Skeletal muscle satellite cell (primary cell): ENCODE data around the gene CLSTN1.

Experiments
- H3K27me3 ChIP-seq: 2 replicates; pipeline ENCODE4 v1.7.0; 2013; ENCODE audit warnings: low read length; ENCODE audit not compliant: control insufficient read depth, insufficient read depth
- H3K36me3 ChIP-seq: 2 replicates; pipeline ENCODE4 v1.7.0; 2013; ENCODE audit warnings: mild to moderate bottlenecking, control low read depth, low read length; ENCODE audit not compliant: insufficient read depth
- H3K4me1 ChIP-seq: 2 replicates; pipeline ENCODE4 v1.7.0; 2013; ENCODE audit warnings: low read length; ENCODE audit not compliant: control insufficient read depth, insufficient read depth
- H3K4me2 ChIP-seq: 2 replicates; pipeline ENCODE4 v1.7.0; 2013; ENCODE audit warnings: mild to moderate bottlenecking, low read length
- H3K4me3 ChIP-seq: 2 replicates; pipeline ENCODE4 v1.7.0; 2013; ENCODE audit warnings: low read length
- H3K9ac ChIP-seq: 2 replicates; pipeline ENCODE4 v1.7.0; 2013; ENCODE audit warnings: mild to moderate bottlenecking, low read depth, low read length, moderate library complexity
- H3K9me3 ChIP-seq: replicated peaks from 2 replicates; pipeline ENCODE4 v1.7.0; 2013; ENCODE audit warnings: mild to moderate bottlenecking, control low read depth, low read length

Gene CLSTN1

GRCh38 chr1:9723068-9723805 is 100.5 kb downstream of the CLSTN1 start:
- H3K4me2 ChIP-seq = no peak overlapping the region
- peaks cover 13% of the 10 kb centered on the region for H3K4me1 ChIP-seq
- no peak overlapping the region for H3K4me3 ChIP-seq
- H3K9me3 ChIP-seq = peaks cover 8% of the 10 kb centered on the region
- H3K9ac ChIP-seq = no peak overlapping the region
- no peaks in the 10 kb centered on the region for H3K27me3 ChIP-seq
- H3K36me3 ChIP-seq = peaks cover 23% of the 10 kb centered on the region

GRCh38 chr1:9722378-9722749 is 101.4 kb downstream of the CLSTN1 start:
- Histone ChIP-seq H3K4me2 (no peak overlapping the region), H3K9ac (no peak overlapping the region), H3K4me1 (peaks cover 13% of the 10 kb centered on the region), H3K27me3 (no peaks in the 10 kb centered on the region), H3K4me3 (no peak overlapping the region), H3K9me3 (peaks cover 8% of the 10 kb centered on the region), H3K36me3 (peaks cover 22% of the 10 kb centered on the region)

- no peaks in the 10 kb centered on the region for H3K27me3 ChIP-seq
- H3K4me1 ChIP-seq = peaks cover 13% of the 10 kb centered on the region
- H3K9ac ChIP-seq = no peak overlapping the region
- peaks cover 8% of the 10 kb centered on the region for H3K9me3 ChIP-seq
- peaks cover 22% of the 10 kb centered on the region for H3K36me3 ChIP-seq
- H3K4me2 ChIP-seq = no peak overlapping the region
- H3K4me3 ChIP-seq = no peak overlapping the region
Observed at GRCh38 chr1:9721606-9722377, 102.0 kb downstream of the CLSTN1 start.

GRCh38 chr1:9720785-9721605 is 102.8 kb downstream of the CLSTN1 start:
- Histone ChIP-seq H3K27me3 (no peaks in the 10 kb centered on the region), H3K9me3 (peaks cover 8% of the 10 kb centered on the region), H3K4me3 (no peak overlapping the region), H3K9ac (no peak overlapping the region), H3K4me2 (no peak overlapping the region), H3K4me1 (peaks cover 13% of the 10 kb centered on the region), H3K36me3 (peaks cover 22% of the 10 kb centered on the region)

GRCh38 chr1:9719978-9720722 is 103.6 kb downstream of the CLSTN1 start:
- Histone ChIP-seq H3K9ac (no peak overlapping the region), H3K27me3 (no peaks in the 10 kb centered on the region), H3K4me3 (no peak overlapping the region), H3K9me3 (peaks cover 8% of the 10 kb centered on the region), H3K36me3 (peaks cover 22% of the 10 kb centered on the region), H3K4me2 (no peak overlapping the region), H3K4me1 (peaks cover 13% of the 10 kb centered on the region)

GRCh38 chr1:9718006-9718680 is 105.6 kb downstream of the CLSTN1 start:
- no peak overlapping the region for H3K9ac ChIP-seq
- no peak overlapping the region for H3K4me2 ChIP-seq
- H3K9me3 ChIP-seq = peaks cover 5% of the 10 kb centered on the region
- peaks cover 13% of the 10 kb centered on the region for H3K4me1 ChIP-seq
- H3K4me3 ChIP-seq = no peak overlapping the region
- peaks cover 14% of the 10 kb centered on the region for H3K36me3 ChIP-seq
- H3K27me3 ChIP-seq = no peaks in the 10 kb centered on the region

GRCh38 chr1:9717193-9718005 is 106.4 kb downstream of the CLSTN1 start:
- Histone ChIP-seq H3K36me3 (peaks cover 7% of the 10 kb centered on the region), H3K27me3 (no peaks in the 10 kb centered on the region), H3K9me3 (no peaks in the 10 kb centered on the region), H3K9ac (no peak overlapping the region), H3K4me2 (no peak overlapping the region), H3K4me1 (peaks cover 13% of the 10 kb centered on the region), H3K4me3 (no peak overlapping the region)

- Histone ChIP-seq H3K9me3 (no peaks in the 10 kb centered on the region), H3K27me3 (no peaks in the 10 kb centered on the region), H3K4me3 (no peak overlapping the region), H3K9ac (no peak overlapping the region), H3K36me3 (peaks cover 3% of the 10 kb centered on the region), H3K4me2 (no peak overlapping the region), H3K4me1 (peaks cover 13% of the 10 kb centered on the region)
Observed at GRCh38 chr1:9716404-9717192, 107.2 kb downstream of the CLSTN1 start.

GRCh38 chr1:9715536-9716226 is 108.1 kb downstream of the CLSTN1 start:
- Histone ChIP-seq H3K4me3 (no peak overlapping the region), H3K4me1 (peaks cover 13% of the 10 kb centered on the region), H3K4me2 (no peak overlapping the region), H3K9me3 (no peaks in the 10 kb centered on the region), H3K27me3 (no peaks in the 10 kb centered on the region), H3K36me3 (peaks cover 3% of the 10 kb centered on the region), H3K9ac (no peak overlapping the region)
